ENCODE data around the gene AIPL1.

The AIPL1 gene

DNA sequence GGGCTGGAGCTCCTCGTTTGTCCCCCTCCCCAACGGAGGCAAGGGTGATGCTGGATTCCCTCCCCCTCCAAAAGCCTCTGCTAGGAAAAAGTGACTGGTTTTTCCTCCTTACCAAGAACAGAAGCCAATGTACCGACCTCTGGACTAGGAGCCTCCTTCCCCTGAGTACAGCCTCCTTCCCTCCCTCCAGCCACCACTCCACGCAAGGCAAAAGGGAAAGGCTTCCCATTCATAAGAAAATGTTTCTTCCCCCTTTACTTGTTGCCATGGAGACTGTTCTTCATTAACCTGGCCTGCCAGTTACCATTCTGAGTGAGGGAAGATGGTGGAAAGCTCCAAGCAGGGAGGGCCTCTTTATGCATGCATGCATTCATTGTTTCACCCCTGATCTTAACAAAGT is 5.0 kb upstream of the AIPL1 start:
- H3K27me3 Mint-ChIP-seq (ENCODE audit: low read depth, poor library complexity), result peaks cover 40% of the 10 kb centered on the region
- no peak overlapping the region for H3K27ac Mint-ChIP-seq
- H3K36me3 Mint-ChIP-seq (ENCODE audit: low read depth), result peaks cover 5% of the 10 kb centered on the region
- H3K4me3 Mint-ChIP-seq, result no peak overlapping the region
- no peak for TF ChIP-seq CTCF (IDR thresholded peaks at IDR 0.05)
- DNase-seq, result no peak
- H3K4me1 Mint-ChIP-seq, result peaks cover 39% of the 10 kb centered on the region
- H3K9me3 Mint-ChIP-seq, result peaks cover 14% of the 10 kb centered on the region

DNA sequence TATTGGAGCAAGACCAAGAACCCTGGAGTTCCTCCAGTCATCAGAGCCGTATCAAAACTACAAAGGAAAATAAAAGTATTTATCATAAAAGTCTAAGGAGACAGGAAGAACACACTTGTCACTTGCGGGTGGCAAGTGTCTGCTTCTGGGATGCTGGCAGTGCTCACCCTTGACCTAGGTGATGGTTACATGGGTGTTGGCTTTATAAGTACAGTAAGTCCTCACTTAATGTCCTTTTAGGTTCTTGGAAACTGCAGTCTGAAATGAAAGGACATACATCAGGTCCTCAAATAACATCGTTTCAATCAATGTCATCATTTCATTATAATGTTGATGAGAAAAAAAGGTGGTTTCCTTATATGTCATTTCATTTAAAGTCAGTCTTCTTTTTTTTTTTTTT is 3.0 kb upstream of the AIPL1 start:
- H3K27ac Mint-ChIP-seq, result no peak overlapping the region
- H3K36me3 Mint-ChIP-seq (ENCODE audit: low read depth), result no peaks in the 10 kb centered on the region
- no peak for TF ChIP-seq CTCF (IDR thresholded peaks at IDR 0.05)
- no peak for DNase-seq
- H3K9me3 Mint-ChIP-seq, result peaks cover 14% of the 10 kb centered on the region
- H3K4me3 Mint-ChIP-seq, result no peak overlapping the region
- peaks cover 38% of the 10 kb centered on the region for H3K27me3 Mint-ChIP-seq (ENCODE audit: low read depth, poor library complexity)
- H3K4me1 Mint-ChIP-seq, result peaks cover 26% of the 10 kb centered on the region

- DNase-seq, result no peak
- peaks cover 26% of the 10 kb centered on the region for H3K4me1 Mint-ChIP-seq
- H3K27me3 Mint-ChIP-seq (ENCODE audit: low read depth, poor library complexity), result peaks cover 41% of the 10 kb centered on the region
- no peak overlapping the region for H3K4me3 Mint-ChIP-seq
- no peak overlapping the region for H3K27ac Mint-ChIP-seq
- no peak for TF ChIP-seq CTCF (IDR thresholded peaks at IDR 0.05)
- H3K9me3 Mint-ChIP-seq, result peaks cover 11% of the 10 kb centered on the region
- H3K36me3 Mint-ChIP-seq (ENCODE audit: low read depth), result no peaks in the 10 kb centered on the region
Measured at GRCh38 chr17:6437466-6437865, 2.5 kb upstream of the AIPL1 start.

GRCh38 chr17:6435968-6436367 is 1.0 kb upstream of the AIPL1 start:
- DNase-seq, result peak; percentile 76
- no peak overlapping the region for H3K4me3 Mint-ChIP-seq
- no peaks in the 10 kb centered on the region for H3K36me3 Mint-ChIP-seq (ENCODE audit: low read depth)
- peaks cover 7% of the 10 kb centered on the region for H3K9me3 Mint-ChIP-seq
- peaks cover 21% of the 10 kb centered on the region for H3K4me1 Mint-ChIP-seq
- H3K27me3 Mint-ChIP-seq (ENCODE audit: low read depth, poor library complexity), result peaks cover 36% of the 10 kb centered on the region
- peak; percentile 83 for TF ChIP-seq CTCF (IDR thresholded peaks at IDR 0.05)
- H3K27ac Mint-ChIP-seq, result no peak overlapping the region

- H3K9me3 Mint-ChIP-seq, result peaks cover 17% of the 10 kb centered on the region
- TF ChIP-seq CTCF (IDR thresholded peaks at IDR 0.05), result no peak
- H3K4me3 Mint-ChIP-seq, result no peak overlapping the region
- peaks cover 15% of the 10 kb centered on the region for H3K27me3 Mint-ChIP-seq (ENCODE audit: low read depth, poor library complexity)
- H3K27ac Mint-ChIP-seq, result no peak overlapping the region
- H3K4me1 Mint-ChIP-seq, result peaks cover 12% of the 10 kb centered on the region
- H3K36me3 Mint-ChIP-seq (ENCODE audit: low read depth), result no peaks in the 10 kb centered on the region
- DNase-seq, result no peak
Measured at GRCh38 chr17:6430769-6431168, 4.2 kb downstream of the AIPL1 start.

DNA sequence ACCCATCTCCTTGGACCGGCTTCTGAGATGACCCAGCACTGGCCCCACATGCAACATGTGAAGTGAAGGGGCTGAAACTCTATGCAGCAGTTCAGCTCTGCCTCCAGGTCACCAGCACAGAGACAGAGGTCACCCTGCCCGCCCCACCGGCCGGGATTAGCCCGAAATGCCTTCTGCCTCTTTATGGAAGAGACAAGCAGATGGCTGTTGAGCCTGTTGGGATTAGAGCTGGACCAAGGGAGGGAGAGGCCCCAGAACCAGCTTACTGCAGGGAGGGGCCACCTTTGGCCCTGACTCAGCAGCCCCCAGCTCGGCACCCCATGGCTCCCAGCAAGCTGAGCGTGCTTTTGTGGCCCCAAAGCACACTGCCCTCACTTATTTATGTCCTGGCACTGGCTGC is 5.7 kb downstream of the AIPL1 start:
- Mint-ChIP-seq H3K9me3 (peaks cover 17% of the 10 kb centered on the region), H3K36me3 (ENCODE audit: low read depth) (no peaks in the 10 kb centered on the region)
- no peak for TF ChIP-seq CTCF (IDR thresholded peaks at IDR 0.05)

More for the DNA sequence above, 5.7 kb downstream of the AIPL1 start:
- H3K27me3 Mint-ChIP-seq (ENCODE audit: low read depth, poor library complexity), result peaks cover 25% of the 10 kb centered on the region
- no peak for DNase-seq
- H3K4me3 Mint-ChIP-seq, result no peak overlapping the region
- H3K27ac Mint-ChIP-seq, result no peak overlapping the region
- peaks cover 8% of the 10 kb centered on the region for H3K4me1 Mint-ChIP-seq
